PC-9 (cell line): ENCODE results near the gene GALNT16.

Experiments used
- EZH2 ChIP-seq: fragments of 200-600 bp; sonication (generic); IDR thresholded peaks from 2 replicates; pipeline ENCODE4 v1.8.0; 2017; ENCODE audit warnings: antibody characterized with exemption, low read depth
- TF ChIP-seq, protein P1 (sequence below): fragments of 200-600 bp; sonication (generic); conservative IDR thresholded peaks from 2 replicates; pipeline ENCODE4 v1.6.1; 2017; ENCODE audit warnings: mixed run types, antibody characterized with exemption, mild to moderate bottlenecking, moderate library complexity

DNA sequence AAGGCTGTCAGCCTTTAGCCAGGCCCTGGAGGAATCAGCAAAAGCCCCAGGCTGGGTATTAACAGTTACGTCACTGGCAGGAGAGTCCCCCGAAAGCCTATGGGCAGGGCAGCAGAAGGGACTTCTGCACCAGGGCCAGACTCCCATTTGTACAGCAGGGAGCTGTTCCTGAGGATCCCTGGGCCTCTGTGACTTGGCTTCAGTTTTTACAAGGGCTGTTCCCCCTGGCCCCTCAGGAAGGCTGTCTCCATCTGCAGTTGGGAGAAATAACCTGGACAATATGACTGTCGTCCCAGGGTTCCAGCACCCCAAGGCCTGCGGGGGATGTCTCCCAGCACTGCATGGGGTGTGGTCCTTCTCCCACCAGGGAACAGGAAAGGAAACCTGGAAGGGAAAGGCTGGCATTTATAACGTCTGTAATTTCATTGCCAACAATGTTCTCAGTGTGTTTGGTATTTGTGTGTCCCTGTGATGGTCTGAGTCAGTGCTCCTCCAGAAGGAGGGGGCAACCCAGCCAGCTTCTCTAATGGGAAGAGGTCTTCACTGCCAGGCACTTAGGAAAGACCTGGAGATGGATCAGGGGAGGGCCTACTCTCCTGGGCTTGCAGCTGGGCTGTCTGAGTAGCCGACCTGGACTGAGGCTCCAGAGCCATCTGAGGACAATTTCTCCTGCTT, 95.8 kb downstream of the GALNT16 start:
- TF ChIP-seq, protein P1, sequence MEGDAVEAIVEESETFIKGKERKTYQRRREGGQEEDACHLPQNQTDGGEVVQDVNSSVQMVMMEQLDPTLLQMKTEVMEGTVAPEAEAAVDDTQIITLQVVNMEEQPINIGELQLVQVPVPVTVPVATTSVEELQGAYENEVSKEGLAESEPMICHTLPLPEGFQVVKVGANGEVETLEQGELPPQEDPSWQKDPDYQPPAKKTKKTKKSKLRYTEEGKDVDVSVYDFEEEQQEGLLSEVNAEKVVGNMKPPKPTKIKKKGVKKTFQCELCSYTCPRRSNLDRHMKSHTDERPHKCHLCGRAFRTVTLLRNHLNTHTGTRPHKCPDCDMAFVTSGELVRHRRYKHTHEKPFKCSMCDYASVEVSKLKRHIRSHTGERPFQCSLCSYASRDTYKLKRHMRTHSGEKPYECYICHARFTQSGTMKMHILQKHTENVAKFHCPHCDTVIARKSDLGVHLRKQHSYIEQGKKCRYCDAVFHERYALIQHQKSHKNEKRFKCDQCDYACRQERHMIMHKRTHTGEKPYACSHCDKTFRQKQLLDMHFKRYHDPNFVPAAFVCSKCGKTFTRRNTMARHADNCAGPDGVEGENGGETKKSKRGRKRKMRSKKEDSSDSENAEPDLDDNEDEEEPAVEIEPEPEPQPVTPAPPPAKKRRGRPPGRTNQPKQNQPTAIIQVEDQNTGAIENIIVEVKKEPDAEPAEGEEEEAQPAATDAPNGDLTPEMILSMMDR: no peak
- TF ChIP-seq EZH2: no peak
